Liver (tissue), 3 donors: ENCODE results near the gene TMEM79.

ENCODE experiments used
- CTCF ChIP-seq: fragments of 150-350 bp; IDR thresholded peaks from 2 replicates; pipeline ENCODE4 v1.5.1; 2017; ENCODE audit warnings: improper control_type of control experiment, low read depth, low read length; ENCODE audit not compliant: missing input control
- FOXA1 ChIP-seq: IDR thresholded peaks from 2 replicates; pipeline ENCODE4 v1.6.1; 2016; ENCODE audit warnings: antibody characterized with exemption
- FOXA2 ChIP-seq: IDR thresholded peaks from 2 replicates; pipeline ENCODE4 v1.6.1; 2016; ENCODE audit warnings: antibody characterized with exemption
- GABPA ChIP-seq, 2 donors: IDR thresholded peaks in 1 of 2; conservative IDR thresholded peaks in 1 of 2; 2 replicates each; pipeline ENCODE4 v1.6.1; 2016; ENCODE audit warnings: antibody characterized with exemption in 2 of 2, mild to moderate bottlenecking in 1 of 2, moderate library complexity in 1 of 2
- HNF4G ChIP-seq: IDR thresholded peaks from 2 replicates; pipeline ENCODE4 v1.6.1; 2016; ENCODE audit warnings: antibody characterized with exemption
- JUND ChIP-seq, 2 donors: IDR thresholded peaks; 2 replicates each; pipeline ENCODE4 v1.6.1; 2016; ENCODE audit warnings: antibody characterized with exemption in 2 of 2
- RAD21 ChIP-seq, 2 donors: IDR thresholded peaks; 2 replicates each; pipeline ENCODE4 v1.6.1; 2016; ENCODE audit warnings: antibody characterized with exemption in 2 of 2, mild to moderate bottlenecking in 2 of 2
- RXRA ChIP-seq, 2 donors: IDR thresholded peaks; 2 replicates each; pipeline ENCODE4 v1.6.1; 2017 to 2018; ENCODE audit warnings: antibody characterized with exemption in 2 of 2, mild to moderate bottlenecking in 1 of 2
- SP1 ChIP-seq: IDR thresholded peaks from 2 replicates; pipeline ENCODE4 v1.6.1; 2018; ENCODE audit warnings: antibody characterized with exemption, mild to moderate bottlenecking
- TAF1 ChIP-seq: conservative IDR thresholded peaks from 2 replicates; pipeline ENCODE4 v1.6.1; 2016; ENCODE audit warnings: antibody characterized with exemption, mild to moderate bottlenecking
- TF ChIP-seq, protein P1 (sequence below): IDR thresholded peaks from 2 replicates; pipeline ENCODE4 v1.6.1; 2016; ENCODE audit warnings: antibody characterized with exemption, mild to moderate bottlenecking
- TF ChIP-seq, protein P2 (sequence below): IDR thresholded peaks from 2 replicates; pipeline ENCODE4 v1.6.1; 2016; ENCODE audit warnings: antibody characterized with exemption
- TF ChIP-seq, protein P3 (sequence below): IDR thresholded peaks from 2 replicates; pipeline ENCODE4 v1.6.1; 2016; ENCODE audit warnings: antibody characterized with exemption
- donor health status: healthy.
- donor health status: healthy.

GRCh38 chr1:156281693-156282478, 2.2 kb upstream of the TMEM79 start:
- TF ChIP-seq, protein P1, sequence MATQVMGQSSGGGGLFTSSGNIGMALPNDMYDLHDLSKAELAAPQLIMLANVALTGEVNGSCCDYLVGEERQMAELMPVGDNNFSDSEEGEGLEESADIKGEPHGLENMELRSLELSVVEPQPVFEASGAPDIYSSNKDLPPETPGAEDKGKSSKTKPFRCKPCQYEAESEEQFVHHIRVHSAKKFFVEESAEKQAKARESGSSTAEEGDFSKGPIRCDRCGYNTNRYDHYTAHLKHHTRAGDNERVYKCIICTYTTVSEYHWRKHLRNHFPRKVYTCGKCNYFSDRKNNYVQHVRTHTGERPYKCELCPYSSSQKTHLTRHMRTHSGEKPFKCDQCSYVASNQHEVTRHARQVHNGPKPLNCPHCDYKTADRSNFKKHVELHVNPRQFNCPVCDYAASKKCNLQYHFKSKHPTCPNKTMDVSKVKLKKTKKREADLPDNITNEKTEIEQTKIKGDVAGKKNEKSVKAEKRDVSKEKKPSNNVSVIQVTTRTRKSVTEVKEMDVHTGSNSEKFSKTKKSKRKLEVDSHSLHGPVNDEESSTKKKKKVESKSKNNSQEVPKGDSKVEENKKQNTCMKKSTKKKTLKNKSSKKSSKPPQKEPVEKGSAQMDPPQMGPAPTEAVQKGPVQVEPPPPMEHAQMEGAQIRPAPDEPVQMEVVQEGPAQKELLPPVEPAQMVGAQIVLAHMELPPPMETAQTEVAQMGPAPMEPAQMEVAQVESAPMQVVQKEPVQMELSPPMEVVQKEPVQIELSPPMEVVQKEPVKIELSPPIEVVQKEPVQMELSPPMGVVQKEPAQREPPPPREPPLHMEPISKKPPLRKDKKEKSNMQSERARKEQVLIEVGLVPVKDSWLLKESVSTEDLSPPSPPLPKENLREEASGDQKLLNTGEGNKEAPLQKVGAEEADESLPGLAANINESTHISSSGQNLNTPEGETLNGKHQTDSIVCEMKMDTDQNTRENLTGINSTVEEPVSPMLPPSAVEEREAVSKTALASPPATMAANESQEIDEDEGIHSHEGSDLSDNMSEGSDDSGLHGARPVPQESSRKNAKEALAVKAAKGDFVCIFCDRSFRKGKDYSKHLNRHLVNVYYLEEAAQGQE, result no peak
- no peak for TF ChIP-seq CTCF
- TF ChIP-seq GABPA (IDR thresholded peaks at IDR 0.05 in 1 of 2, conservative IDR thresholded peaks at IDR 0.05 in 1 of 2), result no peak
- TF ChIP-seq SP1, result no peak
- no peak for TF ChIP-seq RAD21 (IDR thresholded peaks at IDR 0.05)
- no peak for TF ChIP-seq JUND (IDR thresholded peaks at IDR 0.05)
- TF ChIP-seq, protein P2, sequence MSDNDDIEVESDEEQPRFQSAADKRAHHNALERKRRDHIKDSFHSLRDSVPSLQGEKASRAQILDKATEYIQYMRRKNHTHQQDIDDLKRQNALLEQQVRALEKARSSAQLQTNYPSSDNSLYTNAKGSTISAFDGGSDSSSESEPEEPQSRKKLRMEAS, result peak; percentile 34
- TF ChIP-seq FOXA1, result no peak
- TF ChIP-seq, protein P3, sequence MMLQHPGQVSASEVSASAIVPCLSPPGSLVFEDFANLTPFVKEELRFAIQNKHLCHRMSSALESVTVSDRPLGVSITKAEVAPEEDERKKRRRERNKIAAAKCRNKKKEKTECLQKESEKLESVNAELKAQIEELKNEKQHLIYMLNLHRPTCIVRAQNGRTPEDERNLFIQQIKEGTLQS, result no peak
- no peak for TF ChIP-seq RXRA (IDR thresholded peaks at IDR 0.05)
- no peak for TF ChIP-seq TAF1
- no peak for TF ChIP-seq FOXA2
- TF ChIP-seq HNF4G, result no peak
